Prostate gland (tissue), 2 donors: ENCODE results near the gene SAMMSON. TPM values are rescaled to one million over a fixed set of nuclear protein-coding genes. Genes with fewer than 3 reads are reported as not detected.

Source experiments
- DNase-seq: peaks from one replicate; pipeline ENCODE4 v3.0.0-alpha.2; 2019; ENCODE audit warnings: low spot score
- H3K27ac ChIP-seq, 2 donors: fragments of 200-600 bp; sonication (generic); 2 replicates each; pipeline ENCODE4 v1.5.1; 2017 to 2019
- H3K27me3 ChIP-seq: fragments of 200-600 bp; sonication (generic); replicated peaks from 2 replicates; pipeline ENCODE4 v1.5.1; 2019; ENCODE audit not compliant: insufficient read depth
- H3K36me3 ChIP-seq, 2 donors: fragments of 200-600 bp; sonication (generic); 1 replicate in 1 of 2; 2 replicates in 1 of 2; pipeline versions ENCODE4 v1.5.1 to v1.8.1; 2017 to 2019
- H3K4me1 ChIP-seq: fragments of 200-600 bp; sonication (generic); replicated peaks from 2 replicates; pipeline ENCODE4 v1.5.1; 2019
- H3K4me3 ChIP-seq, 2 donors: fragments of 200-600 bp; sonication (generic); 2 replicates each; pipeline ENCODE4 v1.5.1; 2017 to 2019
- H3K9me3 ChIP-seq: fragments of 200-600 bp; sonication (generic); 2 replicates; pipeline ENCODE4 v1.5.1; 2017
- POLR2A ChIP-seq: fragments of 450-650 bp; IDR thresholded peaks from one replicate; pipeline ENCODE4 v1.6.1; 2016; ENCODE audit warnings: antibody characterized with exemption, mild to moderate bottlenecking
- POLR2AphosphoS5 ChIP-seq: sonication (generic); formaldehyde crosslinking; IDR thresholded peaks from one replicate; pipeline ENCODE4 v1.6.1; 2017; ENCODE audit warnings: antibody characterized with exemption
- WGBS: methylation state at CpG from one replicate; pipeline ENCODE4 v1.1.5; 2018; 5-methylcytosine and 5-hydroxymethylcytosine counted together
- intact Hi-C: fragments of 100-400 bp; cut with DNase I; formaldehyde crosslinking; loops from one replicate; pipeline ENCODE4 v1.14.2; 2022
- total RNA-seq, 2 donors: library from RNA; depleted of rRNA; stranded (reverse); fragments of >200 nt; gene quantifications; one replicate each; pipeline ENCODE4 v1.1.0, GENCODE V29; 2016
- TF ChIP-seq, protein P1 (sequence below), 4 experiments: fragments of 200-600 bp in 2 of 4; fragments of 450-650 bp in 2 of 4; sonication (generic) in 2 of 4; IDR thresholded peaks; 1 replicate in 3 of 4; 2 replicates in 1 of 4; pipeline ENCODE4 v1.5.1; 2016 to 2019; ENCODE audit warnings: antibody characterized with exemption in 4 of 4, mild to moderate bottlenecking in 2 of 4, moderate library complexity in 2 of 4

The SAMMSON gene
- total RNA-seq, 2 donors from 2014 or later, result 0.14 to 2.8 TPM

DNA sequence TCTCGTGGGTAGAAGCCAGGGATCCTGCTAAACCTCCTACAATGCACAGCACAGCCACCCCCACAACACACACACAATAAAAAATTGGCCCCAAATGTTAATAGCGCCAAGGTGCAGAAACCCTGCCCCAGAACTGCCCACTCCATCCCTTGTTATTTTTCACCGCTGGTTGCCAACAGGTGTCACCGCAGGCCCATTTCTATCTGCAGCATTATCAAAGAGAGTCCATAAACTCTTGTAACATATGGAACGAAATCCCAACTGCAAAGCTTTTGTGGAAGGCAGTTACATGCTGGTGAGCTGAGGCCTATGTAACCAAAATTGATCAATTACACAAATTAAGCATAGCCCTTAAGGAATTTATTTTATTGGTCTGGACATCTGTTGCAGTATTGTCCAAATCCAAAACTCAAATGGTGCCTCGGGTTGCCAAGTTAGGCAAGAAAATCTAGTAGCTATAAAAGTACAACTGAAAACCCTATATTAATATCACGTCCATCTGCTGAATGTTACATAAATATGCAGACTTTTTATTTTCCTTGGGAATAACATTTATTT lies 66.2 kb downstream of the SAMMSON start:
- no peak overlapping the region for H3K4me3 ChIP-seq
- TF ChIP-seq, protein P1, sequence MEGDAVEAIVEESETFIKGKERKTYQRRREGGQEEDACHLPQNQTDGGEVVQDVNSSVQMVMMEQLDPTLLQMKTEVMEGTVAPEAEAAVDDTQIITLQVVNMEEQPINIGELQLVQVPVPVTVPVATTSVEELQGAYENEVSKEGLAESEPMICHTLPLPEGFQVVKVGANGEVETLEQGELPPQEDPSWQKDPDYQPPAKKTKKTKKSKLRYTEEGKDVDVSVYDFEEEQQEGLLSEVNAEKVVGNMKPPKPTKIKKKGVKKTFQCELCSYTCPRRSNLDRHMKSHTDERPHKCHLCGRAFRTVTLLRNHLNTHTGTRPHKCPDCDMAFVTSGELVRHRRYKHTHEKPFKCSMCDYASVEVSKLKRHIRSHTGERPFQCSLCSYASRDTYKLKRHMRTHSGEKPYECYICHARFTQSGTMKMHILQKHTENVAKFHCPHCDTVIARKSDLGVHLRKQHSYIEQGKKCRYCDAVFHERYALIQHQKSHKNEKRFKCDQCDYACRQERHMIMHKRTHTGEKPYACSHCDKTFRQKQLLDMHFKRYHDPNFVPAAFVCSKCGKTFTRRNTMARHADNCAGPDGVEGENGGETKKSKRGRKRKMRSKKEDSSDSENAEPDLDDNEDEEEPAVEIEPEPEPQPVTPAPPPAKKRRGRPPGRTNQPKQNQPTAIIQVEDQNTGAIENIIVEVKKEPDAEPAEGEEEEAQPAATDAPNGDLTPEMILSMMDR (IDR thresholded peaks at IDR 0.05), result no peak
- no peak for TF ChIP-seq POLR2AphosphoS5
- no peak for TF ChIP-seq POLR2A
- H3K9me3 ChIP-seq, result no peaks in the 10 kb centered on the region
- no peaks in the 10 kb centered on the region for H3K27me3 ChIP-seq
- H3K4me1 ChIP-seq, result no peaks in the 10 kb centered on the region
- H3K27ac ChIP-seq, result no peak overlapping the region
- intact Hi-C loops, result loop anchor here (2.0 to 10.0 kb wide), 3 partner anchors 293 to 1587 kb away; no protein-coding TSS in a partner anchor
- H3K36me3 ChIP-seq, result no peaks in the 10 kb centered on the region
- no peak for DNase-seq
- WGBS, result 64% methylated on average over 7 of the region's 7 CpGs

DNA sequence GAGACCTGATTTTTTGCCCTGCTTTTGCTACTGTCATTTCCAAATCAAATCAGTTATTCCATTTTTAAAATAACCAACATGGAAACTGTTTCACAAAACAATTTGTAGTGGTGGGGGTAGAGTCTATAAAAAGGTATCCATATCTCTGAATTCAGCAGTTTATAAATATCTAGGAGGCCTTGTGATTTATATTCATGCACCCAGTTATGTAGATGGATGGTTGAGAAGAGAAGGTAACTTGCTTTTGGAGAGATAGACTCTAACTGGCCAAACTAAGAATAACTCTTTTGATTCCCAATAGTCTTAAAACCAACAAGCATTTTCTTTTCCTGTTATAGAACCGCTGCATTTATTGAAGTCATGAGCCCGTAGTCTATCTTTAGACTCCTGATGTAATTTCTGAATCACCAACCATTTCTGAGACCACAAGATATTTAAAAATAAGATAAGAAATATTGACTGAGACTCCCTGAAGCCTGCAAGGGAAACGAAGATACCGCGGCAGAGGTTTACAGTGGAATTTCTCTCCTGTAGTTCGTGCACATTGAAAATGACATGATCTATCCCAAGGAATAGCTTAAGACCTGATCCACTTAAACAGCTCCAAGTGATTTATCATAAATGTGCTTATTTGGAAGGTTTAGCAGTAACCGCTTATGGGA lies 68.5 kb downstream of the SAMMSON start:
- intact Hi-C loops, result loop anchor here (5.0 to 10.0 kb wide), 2 partner anchors 457 to 1584 kb away; no protein-coding TSS in a partner anchor
- no peaks in the 10 kb centered on the region for H3K27me3 ChIP-seq
- no peaks in the 10 kb centered on the region for H3K4me1 ChIP-seq
- no peak overlapping the region for H3K27ac ChIP-seq
- H3K4me3 ChIP-seq, result no peak overlapping the region
- no peaks in the 10 kb centered on the region for H3K9me3 ChIP-seq
- WGBS, result 76% methylated on average over 7 of the region's 7 CpGs
- H3K36me3 ChIP-seq, result no peaks in the 10 kb centered on the region
- no peak for DNase-seq
- TF ChIP-seq POLR2AphosphoS5 (no peak), POLR2A (no peak)
- TF ChIP-seq, protein P1 (IDR thresholded peaks at IDR 0.05), result no peak

DNA sequence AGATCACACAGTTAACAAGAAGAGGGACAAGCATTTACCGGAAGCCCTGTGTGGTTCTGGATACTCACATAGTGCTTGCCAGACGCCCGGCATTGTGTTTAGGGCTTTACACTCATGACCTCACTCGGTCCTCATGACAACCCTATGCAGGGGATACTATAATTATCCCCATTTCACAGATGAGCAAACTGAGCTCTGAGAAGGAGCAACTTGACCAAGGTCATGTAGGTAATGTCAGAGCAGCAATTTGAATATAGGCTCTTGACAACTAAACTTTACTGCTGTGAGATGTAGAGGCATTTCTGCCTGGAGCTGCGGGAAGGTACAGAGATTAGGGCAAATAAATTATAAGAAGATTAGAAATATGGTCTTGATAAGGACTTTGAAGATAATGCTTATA lies 70.0 kb downstream of the SAMMSON start:
- Histone ChIP-seq H3K4me1 (no peaks in the 10 kb centered on the region), H3K4me3 (no peak overlapping the region), H3K36me3 (no peaks in the 10 kb centered on the region), H3K9me3 (no peaks in the 10 kb centered on the region), H3K27me3 (no peaks in the 10 kb centered on the region), H3K27ac (no peak overlapping the region)
- WGBS, result 91% methylated on average over 5 of the region's 5 CpGs
- DNase-seq, result no peak
- intact Hi-C loops, result loop anchor here (5.0 to 10.0 kb wide), 2 partner anchors 455 to 1583 kb away; no protein-coding TSS in a partner anchor
- TF ChIP-seq POLR2AphosphoS5 (no peak), POLR2A (no peak)
- TF ChIP-seq, protein P1 (IDR thresholded peaks at IDR 0.05), result no peak

DNA sequence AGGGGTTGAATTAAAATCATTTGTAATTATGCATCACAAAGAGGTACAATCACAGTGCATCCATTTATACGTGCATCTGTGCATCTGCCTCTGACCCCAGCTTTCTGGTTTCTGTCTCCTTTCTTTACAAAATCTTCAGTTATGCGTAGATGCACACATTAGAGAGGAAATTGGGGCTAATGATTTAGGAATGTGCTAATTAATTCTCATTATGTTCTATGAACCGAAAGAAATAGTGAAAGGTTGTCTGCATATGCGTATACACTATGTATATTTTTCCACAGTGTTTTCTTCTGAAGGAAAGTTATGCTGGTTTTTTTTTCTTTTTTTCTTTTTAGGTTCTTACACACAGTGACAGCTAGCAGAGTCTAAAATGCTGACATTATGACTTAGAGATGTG lies 71.6 kb downstream of the SAMMSON start:
- H3K9me3 ChIP-seq, result no peaks in the 10 kb centered on the region

More for the DNA sequence above, 71.6 kb downstream of the SAMMSON start:
- Histone ChIP-seq H3K27ac (peak overlapping the region in 1 of 2 donors; percentile 51), H3K4me1 (no peaks in the 10 kb centered on the region), H3K36me3 (no peaks in the 10 kb centered on the region), H3K4me3 (no peak overlapping the region), H3K27me3 (no peaks in the 10 kb centered on the region)
- DNase-seq, result no peak
- TF ChIP-seq POLR2A (no peak), POLR2AphosphoS5 (no peak)
- TF ChIP-seq, protein P1 (IDR thresholded peaks at IDR 0.05), result no peak
- intact Hi-C loops, result no loop called here
- 77% methylated on average over 4 of the region's 4 CpGs for WGBS
